K562 (cell line): ENCODE data around the gene CCDC18. TPM values are rescaled to one million over a fixed set of nuclear protein-coding genes. Genes with fewer than 3 reads are reported as not detected.
A peak's percentile ranks its signal among the peaks of the same experiment; 100 is the strongest.
"Not testable (repeated sequence)": the region's sequence is repeated elsewhere in the genome, so short reads cannot be mapped to it uniquely, and the experiment has no call there.

Experiments
- ATAC-seq: fragments of 200-7000 bp; cut with Tn5 transposase; 3 replicates; pipeline ENCODE4 v1.9.1; 2020; ENCODE audit warnings: moderate library complexity
- BruUV-seq: library from RNA; stranded (reverse); fragments of 400-500 nt; replicated peaks from 2 replicates; lab custom pipeline; 2021; lab: Mats Ljungman, UMichigan
- CTCF ChIA-PET: fragments of 300-600 bp; formaldehyde crosslinking; extraction: SDS; loops from one replicate; lab custom pipeline; 2021; ENCODE audit warnings: low intra/inter-chr PET ratio; lab: Yijun Ruan, JAX
- POLR2A ChIA-PET: fragments of 300-600, 350-650 bp; sonication (Branson Sonifier 250); formaldehyde crosslinking; extraction: SDS; loops from one replicate; lab custom pipeline; 2021; ENCODE audit warnings: antibody characterized with exemption, inconsistent platforms; lab: Yijun Ruan, JAX
- DNase-seq, 4 experiments: peaks; one replicate each; pipeline versions ENCODE4 v3.0.0 to v3.0.0-alpha.2; 2011 to 2018; ENCODE audit warnings: low spot score in 3 of 4, mixed read lengths in 3 of 4; ENCODE audit errors: extremely low read depth in 1 of 4
- FAIRE-seq: peaks from 2 replicates; lab custom pipeline; 2011; peaks lifted over from hg19 to GRCh38; lab: Jason Lieb, UNC
- H2AFZ ChIP-seq: 2 replicates; pipeline ENCODE4 v1.6.0; 2011; ENCODE audit warnings: low read depth, low read length, control low read depth, inconsistent platforms
- H3K27ac ChIP-seq: fragments of 200-600 bp; 3 replicates; pipeline ENCODE4 v1.8.0; 2011; ENCODE audit warnings: low read depth, mild to moderate bottlenecking, control low read depth, inconsistent platforms, low read length, moderate library complexity, mixed read lengths; ENCODE audit errors: extremely low read depth
- H3K27me3 ChIP-seq, 2 experiments: fragments of 300-600 bp in 1 of 2; 2 replicates in 1 of 2; 3 replicates in 1 of 2; pipeline versions ENCODE4 v1.6.0 to v1.8.0; 2011; ENCODE audit warnings: inconsistent platforms in 2 of 2, low read length in 2 of 2, mild to moderate bottlenecking in 1 of 2, mixed read lengths in 1 of 2, moderate library complexity in 1 of 2; ENCODE audit not compliant: control insufficient read depth in 2 of 2, insufficient read depth in 2 of 2
- H3K36me3 ChIP-seq: fragments of 300-600 bp; 3 replicates; pipeline ENCODE4 v1.8.0; 2011; ENCODE audit warnings: mild to moderate bottlenecking, low read length, inconsistent platforms; ENCODE audit not compliant: control insufficient read depth, insufficient read depth
- H3K4me1 ChIP-seq, 2 experiments: fragments of 200-600 bp in 1 of 2; replicated peaks in 1 of 2; 2 replicates in 1 of 2; 3 replicates in 1 of 2; pipeline versions ENCODE4 v1.5.1 to v1.8.0; 2011; ENCODE audit warnings: inconsistent platforms in 2 of 2, low read length in 2 of 2, mild to moderate bottlenecking in 1 of 2, mixed read lengths in 1 of 2, moderate library complexity in 1 of 2; ENCODE audit not compliant: control insufficient read depth in 2 of 2, insufficient read depth in 2 of 2
- H3K4me2 ChIP-seq: 2 replicates; pipeline ENCODE4 v1.6.1; 2011; ENCODE audit warnings: low read length, control low read depth, inconsistent platforms, mixed read lengths; ENCODE audit not compliant: insufficient read depth
- H3K4me3 ChIP-seq: fragments of 200-600 bp; sonication (generic), shearing (Covaris generic); 2 replicates; pipeline ENCODE4 v1.5.1; 2016; ENCODE audit warnings: control low read depth, inconsistent platforms
- H3K79me2 ChIP-seq: fragments of 200-600 bp; 3 replicates; pipeline ENCODE4 v1.8.0; 2011; ENCODE audit warnings: low read length, inconsistent platforms; ENCODE audit not compliant: control insufficient read depth, insufficient read depth
- H3K9ac ChIP-seq, 2 experiments: 2 replicates each; pipeline versions ENCODE4 v1.6.0 to v1.6.1; 2011; ENCODE audit warnings: low read depth in 2 of 2, low read length in 2 of 2, control low read depth in 1 of 2, inconsistent platforms in 1 of 2, mild to moderate bottlenecking in 1 of 2, mixed read lengths in 1 of 2; ENCODE audit not compliant: insufficient read depth in 1 of 2
- H3K9me1 ChIP-seq: one replicate; pipeline ENCODE4 v1.6.0; 2011; ENCODE audit warnings: inconsistent platforms, mild to moderate bottlenecking, low read length, moderate library complexity; ENCODE audit not compliant: control insufficient read depth, insufficient read depth
- H3K9me3 ChIP-seq: replicated peaks from 2 replicates; pipeline ENCODE4 v1.5.1; 2011; ENCODE audit warnings: low read depth, low read length, inconsistent platforms; ENCODE audit not compliant: control insufficient read depth, insufficient read depth
- H4K20me1 ChIP-seq: replicated peaks from 2 replicates; pipeline ENCODE4 v1.6.1; 2011; ENCODE audit warnings: low read length, inconsistent platforms, mixed read lengths; ENCODE audit not compliant: control insufficient read depth, insufficient read depth
- ASH1L ChIP-seq: fragments of 450-650 bp; IDR thresholded peaks from 2 replicates; pipeline ENCODE4 v1.6.1; 2018; ENCODE audit warnings: borderline replicate concordance, mild to moderate bottlenecking, low read depth; ENCODE audit not compliant: partially characterized antibody
- BMI1 ChIP-seq: fragments of 150-350 bp; IDR thresholded peaks from 2 replicates; pipeline ENCODE4 v1.6.1; 2014; ENCODE audit warnings: low read length
- CEBPG ChIP-seq, 3 experiments: fragments of 200-800 bp in 1 of 3; sonication (Bioruptor generic) in 1 of 3; sonication (generic) in 1 of 3; formaldehyde crosslinking in 1 of 3; IDR thresholded peaks in 2 of 3; conservative IDR thresholded peaks in 1 of 3; 2 replicates each; pipeline versions ENCODE4 v1.6.1 to v1.8.0; 2016 to 2022; ENCODE audit warnings: missing compliant biosample characterization in 2 of 3, missing genetic modification characterization in 2 of 3, mild to moderate bottlenecking in 1 of 3, missing genetic modification reagents in 1 of 3
- CEBPZ ChIP-seq: fragments of 150-350 bp; IDR thresholded peaks from 2 replicates; pipeline ENCODE4 v1.6.1; 2014; ENCODE audit warnings: low read depth, mild to moderate bottlenecking, low read length, borderline replicate concordance
- GTF2E2 ChIP-seq: fragments of 200-800 bp; sonication (Bioruptor generic); IDR thresholded peaks from 2 replicates; pipeline ENCODE4 v1.6.1; 2016; ENCODE audit warnings: missing genetic modification characterization, missing compliant biosample characterization
- HMGN3 ChIP-seq: IDR thresholded peaks from 2 replicates; pipeline ENCODE4 v1.6.1; 2011; ENCODE audit warnings: borderline replicate concordance, low read depth, mild to moderate bottlenecking, mixed read lengths, low read length; ENCODE audit not compliant: insufficient read length; ENCODE audit errors: extremely low read depth
- TEAD4 ChIP-seq, 2 experiments: sonication (generic) in 1 of 2; formaldehyde crosslinking in 1 of 2; IDR thresholded peaks; 2 replicates each; pipeline versions ENCODE4 v1.6.1 to v1.8.0; 2012 to 2022; ENCODE audit warnings: borderline replicate concordance in 1 of 2, inconsistent platforms in 1 of 2, low read length in 1 of 2, mild to moderate bottlenecking in 1 of 2, missing genetic modification reagents in 1 of 2
- ZNF146 ChIP-seq: IDR thresholded peaks from one replicate; pipeline ENCODE4 v1.6.1; 2018; ENCODE audit warnings: missing compliant biosample characterization; ENCODE audit not compliant: unreplicated experiment
- ZNF586 ChIP-seq: fragments of 450-650 bp; formaldehyde crosslinking; conservative IDR thresholded peaks from 2 replicates; pipeline ENCODE4 v1.4.0; 2020; ENCODE audit warnings: mild to moderate bottlenecking, moderate library complexity
- WGBS: fragments of 100-300 bp; shearing (Covaris generic); methylation state at CpG from one replicate; pipeline ENCODE4 v1.1.6; 2016; ENCODE audit warnings: low coverage, mixed read lengths; ENCODE audit not compliant: insufficient coverage; ENCODE audit errors: missing lambda C conversion rate; 5-methylcytosine and 5-hydroxymethylcytosine counted together
- in situ Hi-C: fragments of 300-500 bp; cut with MboI; formaldehyde crosslinking; loops from 4 replicates; pipeline ENCODE4 v1.15.0; 2018; ENCODE audit warnings: inconsistent platforms, mixed read lengths
- intact Hi-C: fragments of 100-400 bp; cut with micrococcal nuclease; formaldehyde crosslinking; loops from 2 replicates; pipeline ENCODE4 v1.14.2; 2022
- polyA plus RNA-seq, 8 experiments: library from polyadenylated mRNA; depleted of rRNA in 4 of 8; stranded (reverse) in 5 of 8; unstranded in 3 of 8; fragments of >200 nt; fragmentation: Nextera tagmentation in 2 of 8; fragmentation: Illumina TruSeq in 1 of 8; extraction: Ambion mirVana in 2 of 8; extraction: Trizol in 1 of 8; gene quantifications; 2 replicates each; pipeline versions ENCODE4 v1.2.1 to v1.2.3, GENCODE V29; 2011 to 2014; ENCODE audit warnings: inconsistent platforms in 1 of 8, missing spikeins in 1 of 8
- total RNA-seq, 7 experiments: library from RNA; depleted of rRNA in 6 of 7; stranded (reverse); fragments of >200 nt in 6 of 7; fragmentation: Illumina TruSeq in 2 of 7; extraction: Trizol in 2 of 7; gene quantifications; 2 replicates each; pipeline versions ENCODE4 v1.2.1 to v1.2.3, GENCODE V29; 2011 to 2021; ENCODE audit warnings: low replicate concordance in 1 of 7

Gene CCDC18
- total and polyA plus RNA-seq, 9 of the 15 experiments (the other 6 are each of a cell fraction or from before 2014, with no cell fraction given): 19.5 to 34.2 (median 24.3) TPM

GRCh38 chr1:93220716-93221115 is 40.2 kb downstream of the CCDC18 start:
- H3K9ac ChIP-seq, H3K4me2 ChIP-seq, H3K4me3 ChIP-seq, CTCF ChIA-PET, DNase-seq, H3K27me3 ChIP-seq, FAIRE-seq, H3K9me3 ChIP-seq, H4K20me1 ChIP-seq, H3K4me1 ChIP-seq, intact Hi-C loops, BruUV-seq, H3K27ac ChIP-seq: not testable (repeated sequence)
- H3K36me3 ChIP-seq: peaks cover 77% of the 10 kb centered on the region
- WGBS: 90% methylated on average over 5 of the region's 5 CpGs
- TF ChIP-seq ZNF146 (CRISPR knock-in tag): peak; percentile 87
- TF ChIP-seq, all 486 proteins: peak for 1; not testable (repeated sequence) for 485
- H3K9me1 ChIP-seq, ATAC-seq, in situ Hi-C loops, POLR2A ChIA-PET, H2AFZ ChIP-seq, H3K79me2 ChIP-seq: not testable (repeated sequence)

- no peak overlapping the region for H3K4me3 ChIP-seq
- H3K79me2 ChIP-seq: no peaks in the 10 kb centered on the region
- H3K27ac ChIP-seq: no peak overlapping the region
- no peak for ATAC-seq
- no peaks in the 10 kb centered on the region for H3K9me3 ChIP-seq
- peaks cover 74% of the 10 kb centered on the region for H3K36me3 ChIP-seq
- BruUV-seq: no TSS peak
- ChIA-PET CTCF (no interaction called here), POLR2A (interaction anchor here (1.4 kb wide), 1 partner anchor 20 kb away, joined by 4 read pairs; no protein-coding TSS in a partner anchor)
- FAIRE-seq: no peak
- no peak for DNase-seq
- no peak overlapping the region for H3K9ac ChIP-seq
- no peaks in the 10 kb centered on the region for H3K4me1 ChIP-seq
- no peak for TF ChIP-seq TEAD4 (IDR thresholded peaks at IDR 0.05; ENCODE audit: low read length)
- no peak for TF ChIP-seq TEAD4 (CRISPR knock-in tag; IDR thresholded peaks at IDR 0.05; ENCODE audit: borderline replicate concordance)
- no peak for TF ChIP-seq ASH1L
- TF ChIP-seq CEBPZ: no peak
- no peak for TF ChIP-seq HMGN3
- no peak for TF ChIP-seq ZNF586 (CRISPR knock-in tag)
- TF ChIP-seq CEBPG (CRISPR knock-in tag; IDR thresholded peaks at IDR 0.05): no peak
- TF ChIP-seq CEBPG (tag; conservative IDR thresholded peaks at IDR 0.05 in 1 of 2, IDR thresholded peaks at IDR 0.05 in 1 of 2): 0 out of 4 replicates have a peak, but pooled peaks of 1 of the 2 experiments have one; percentile 34
- 0 out of 2 replicates have a peak, but pooled peaks have one; percentile 42 for TF ChIP-seq GTF2E2 (tag)
- no peak for TF ChIP-seq BMI1
- intact Hi-C loops (no loop called here), in situ Hi-C loops (no loop called here)
- no peaks in the 10 kb centered on the region for H3K9me1 ChIP-seq
- WGBS: 82% methylated on average over 3 of the region's 3 CpGs
- H4K20me1 ChIP-seq: no peaks in the 10 kb centered on the region
- no peak overlapping the region for H3K4me2 ChIP-seq
- no peaks in the 10 kb centered on the region for H3K27me3 ChIP-seq
- H2AFZ ChIP-seq: no peak overlapping the region
Measured at GRCh38 chr1:93221913-93222312, 41.4 kb downstream of the CCDC18 start.
